MM.1S (cell line): ENCODE measurements around the gene ADCY9.

Experiments used
- DNase-seq: peaks from one replicate; pipeline ENCODE4 v3.0.0-alpha.2; 2015
- H2AFZ ChIP-seq: fragments of 300-600 bp; sonication (generic); 2 replicates; pipeline ENCODE4 v1.6.0; 2016; ENCODE audit warnings: antibody characterized with exemption, low read length
- H3F3A ChIP-seq: fragments of 300-600 bp; sonication (generic); 2 replicates; pipeline ENCODE4 v1.6.1; 2016; ENCODE audit warnings: mild to moderate bottlenecking, antibody characterized with exemption, low read length, moderate library complexity, mixed read lengths; ENCODE audit not compliant: insufficient read depth
- H3K27ac ChIP-seq: fragments of 300-600 bp; sonication (generic); 2 replicates; pipeline ENCODE4 v1.5.1; 2016; ENCODE audit warnings: mild to moderate bottlenecking, low read length
- H3K27me3 ChIP-seq: fragments of 300-600 bp; sonication (generic); replicated peaks from 2 replicates; pipeline ENCODE4 v1.6.0; 2016; ENCODE audit warnings: low read length; ENCODE audit not compliant: insufficient read depth
- H3K36me3 ChIP-seq: fragments of 300-600 bp; sonication (generic); replicated peaks from 2 replicates; pipeline ENCODE4 v1.6.1; 2016; ENCODE audit warnings: mild to moderate bottlenecking, low read length, mixed read lengths; ENCODE audit not compliant: insufficient read depth
- H3K4me1 ChIP-seq: fragments of 300-600 bp; sonication (generic); 2 replicates; pipeline ENCODE4 v1.6.1; 2016; ENCODE audit warnings: low read length, mixed read lengths
- H3K4me2 ChIP-seq: fragments of 300-600 bp; sonication (generic); 2 replicates; pipeline ENCODE4 v1.6.0; 2016; ENCODE audit warnings: low read depth, low read length
- H3K4me3 ChIP-seq: fragments of 300-600 bp; sonication (generic); 2 replicates; pipeline ENCODE4 v1.5.1; 2016; ENCODE audit warnings: low read length, mixed read lengths
- H3K79me2 ChIP-seq: fragments of 300-600 bp; sonication (generic); 2 replicates; pipeline ENCODE4 v1.6.1; 2016; ENCODE audit warnings: mixed run types, low read length, mixed read lengths
- H3K9ac ChIP-seq: fragments of 300-600 bp; sonication (generic); 2 replicates; pipeline ENCODE4 v1.6.1; 2016; ENCODE audit warnings: low read length, mixed read lengths
- H3K9me2 ChIP-seq: fragments of 300-600 bp; sonication (generic); replicated peaks from 2 replicates; pipeline ENCODE4 v1.6.1; 2016; ENCODE audit warnings: mild to moderate bottlenecking, low read length, mixed read lengths; ENCODE audit not compliant: insufficient read depth
- H3K9me3 ChIP-seq: fragments of 300-600 bp; sonication (generic); replicated peaks from 2 replicates; pipeline ENCODE4 v1.6.1; 2016; ENCODE audit warnings: mild to moderate bottlenecking, low read length, mixed read lengths; ENCODE audit not compliant: insufficient read depth
- H4K20me1 ChIP-seq: fragments of 300-600 bp; sonication (generic); 2 replicates; pipeline ENCODE4 v1.6.1; 2016; ENCODE audit warnings: mild to moderate bottlenecking, low read length, moderate library complexity, mixed read lengths; ENCODE audit not compliant: insufficient read depth
- CTCF ChIP-seq: fragments of 300-600 bp; sonication (generic); IDR thresholded peaks from 2 replicates; pipeline ENCODE4 v1.5.1; 2016; ENCODE audit warnings: antibody characterized with exemption, low read length, mixed read lengths
- EZH2 ChIP-seq: fragments of 300-600 bp; sonication (generic); optimal IDR thresholded peaks from 2 replicates; pipeline ENCODE3; 2017; ENCODE audit warnings: low read depth, mild to moderate bottlenecking, antibody characterized with exemption, low read length, mixed read lengths
- EZH2phosphoT487 ChIP-seq: fragments of 300-600 bp; sonication (generic); IDR thresholded peaks from 2 replicates; pipeline ENCODE4 v1.6.1; 2018; ENCODE audit warnings: antibody characterized with exemption, low read length

Gene ADCY9

GRCh38 chr16:3922241-3922640 lies 194.0 kb downstream of the ADCY9 start:
- H3K79me2 ChIP-seq, result no peaks in the 10 kb centered on the region
- H3K27me3 ChIP-seq, result peaks cover 43% of the 10 kb centered on the region
- no peak overlapping the region for H3K4me3 ChIP-seq
- H3K27ac ChIP-seq, result no peak overlapping the region
- no peak overlapping the region for H3K9ac ChIP-seq
- no peak overlapping the region for H2AFZ ChIP-seq
- no peaks in the 10 kb centered on the region for H3F3A ChIP-seq
- H3K9me3 ChIP-seq, result no peaks in the 10 kb centered on the region
- no peak for DNase-seq
- H3K4me2 ChIP-seq, result no peak overlapping the region
- H4K20me1 ChIP-seq, result no peaks in the 10 kb centered on the region
- H3K4me1 ChIP-seq, result no peaks in the 10 kb centered on the region
- TF ChIP-seq CTCF (no peak), EZH2 (no peak), EZH2phosphoT487 (no peak)
- no peaks in the 10 kb centered on the region for H3K36me3 ChIP-seq
- H3K9me2 ChIP-seq, result no peaks in the 10 kb centered on the region

GRCh38 chr16:3920206-3920605 lies 196.0 kb downstream of the ADCY9 start:
- TF ChIP-seq EZH2 (no peak), CTCF (no peak), EZH2phosphoT487 (no peak)
- H3K4me2 ChIP-seq, result no peak overlapping the region

GRCh38 chr16:3919413-3919812 lies 196.8 kb downstream of the ADCY9 start:
- Histone ChIP-seq H3K27ac (no peak overlapping the region), H4K20me1 (no peaks in the 10 kb centered on the region), H3K36me3 (no peaks in the 10 kb centered on the region), H3K9me3 (no peaks in the 10 kb centered on the region), H3K9me2 (no peaks in the 10 kb centered on the region), H3K4me2 (no peak overlapping the region), H3F3A (no peaks in the 10 kb centered on the region), H3K27me3 (peaks cover 71% of the 10 kb centered on the region), H3K79me2 (no peaks in the 10 kb centered on the region), H2AFZ (no peak overlapping the region), H3K9ac (no peak overlapping the region), H3K4me3 (no peak overlapping the region), H3K4me1 (no peaks in the 10 kb centered on the region)
- no peak for DNase-seq
- TF ChIP-seq CTCF (no peak), EZH2 (no peak), EZH2phosphoT487 (no peak)

More at GRCh38 chr16:3920206-3920605, 196.0 kb downstream of the ADCY9 start:
- Histone ChIP-seq H3K36me3 (no peaks in the 10 kb centered on the region), H3F3A (no peaks in the 10 kb centered on the region), H3K27ac (no peak overlapping the region), H3K4me1 (no peaks in the 10 kb centered on the region), H3K9me2 (no peaks in the 10 kb centered on the region), H3K9me3 (no peaks in the 10 kb centered on the region), H3K9ac (no peak overlapping the region), H4K20me1 (no peaks in the 10 kb centered on the region), H3K4me3 (no peak overlapping the region), H3K79me2 (no peaks in the 10 kb centered on the region), H3K27me3 (peaks cover 63% of the 10 kb centered on the region), H2AFZ (no peak overlapping the region)
- no peak for DNase-seq
